OCI-LY7 (cell line): ENCODE data around the gene IQCK.

Experiments
- EZH2phosphoT487 ChIP-seq: fragments of 200-600 bp; sonication (generic); IDR thresholded peaks from 2 replicates; pipeline ENCODE4 v1.6.1; 2018; ENCODE audit warnings: low read depth, borderline replicate concordance, mild to moderate bottlenecking, mixed run types, antibody characterized with exemption, low read length, moderate library complexity, mixed read lengths
- TF ChIP-seq, protein P1 (sequence below): fragments of 200-600 bp; sonication (generic); conservative IDR thresholded peaks from 2 replicates; pipeline ENCODE4 v1.5.1; 2014; ENCODE audit warnings: mild to moderate bottlenecking, antibody characterized with exemption, low read length, moderate library complexity, mixed read lengths

DNA sequence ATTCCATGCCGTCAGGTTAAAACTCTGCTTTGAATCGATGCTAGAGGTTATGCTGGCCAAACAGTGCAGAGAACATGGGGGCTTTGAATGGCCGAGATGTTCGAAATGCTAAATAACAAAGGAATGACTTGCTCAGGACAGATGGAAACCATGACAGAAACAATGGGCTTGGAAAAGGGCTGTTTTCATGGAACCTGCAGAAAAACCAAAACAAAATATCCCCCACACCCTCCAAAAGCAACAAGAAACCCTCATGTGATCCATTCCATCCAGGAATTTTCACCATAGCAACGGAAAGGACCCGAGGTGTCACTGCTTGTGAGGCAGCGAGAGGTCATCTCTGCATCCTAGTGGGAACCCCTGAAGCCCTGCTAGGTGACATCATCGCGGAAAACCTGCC is 141.1 kb downstream of the IQCK start:
- TF ChIP-seq, protein P1, sequence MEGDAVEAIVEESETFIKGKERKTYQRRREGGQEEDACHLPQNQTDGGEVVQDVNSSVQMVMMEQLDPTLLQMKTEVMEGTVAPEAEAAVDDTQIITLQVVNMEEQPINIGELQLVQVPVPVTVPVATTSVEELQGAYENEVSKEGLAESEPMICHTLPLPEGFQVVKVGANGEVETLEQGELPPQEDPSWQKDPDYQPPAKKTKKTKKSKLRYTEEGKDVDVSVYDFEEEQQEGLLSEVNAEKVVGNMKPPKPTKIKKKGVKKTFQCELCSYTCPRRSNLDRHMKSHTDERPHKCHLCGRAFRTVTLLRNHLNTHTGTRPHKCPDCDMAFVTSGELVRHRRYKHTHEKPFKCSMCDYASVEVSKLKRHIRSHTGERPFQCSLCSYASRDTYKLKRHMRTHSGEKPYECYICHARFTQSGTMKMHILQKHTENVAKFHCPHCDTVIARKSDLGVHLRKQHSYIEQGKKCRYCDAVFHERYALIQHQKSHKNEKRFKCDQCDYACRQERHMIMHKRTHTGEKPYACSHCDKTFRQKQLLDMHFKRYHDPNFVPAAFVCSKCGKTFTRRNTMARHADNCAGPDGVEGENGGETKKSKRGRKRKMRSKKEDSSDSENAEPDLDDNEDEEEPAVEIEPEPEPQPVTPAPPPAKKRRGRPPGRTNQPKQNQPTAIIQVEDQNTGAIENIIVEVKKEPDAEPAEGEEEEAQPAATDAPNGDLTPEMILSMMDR = no peak
- no peak for TF ChIP-seq EZH2phosphoT487
